NCI-H524 treated with DMSO at 0.1 percent for 48 hours (cell line): ENCODE results near the gene MYH10.
A peak's percentile ranks its signal among the peaks of the same experiment; 100 is the strongest.

Experiments
- DNase-seq: peaks from one replicate; lab custom pipeline; 2025; lab: John Stamatoyannopoulos, UW

The MYH10 gene

GRCh38 chr17:8649157-8650118 is 18.9 kb upstream of the MYH10 start:
- no peak for DNase-seq

GRCh38 chr17:8647956-8648355 is 17.4 kb upstream of the MYH10 start:
- no peak for DNase-seq

- DNase-seq: no peak
These were observed 16.7 kb upstream of the MYH10 start for GRCh38 chr17:8647202-8647601.

- DNase-seq: no peak
These were observed 14.0 kb upstream of the MYH10 start for GRCh38 chr17:8644507-8644902.

- DNase-seq: no peak
These were observed 13.5 kb upstream of the MYH10 start for GRCh38 chr17:8643855-8644506.

GRCh38 chr17:8639709-8640108 is 9.2 kb upstream of the MYH10 start:
- DNase-seq: no peak

GRCh38 chr17:8632061-8632460 is 1.5 kb upstream of the MYH10 start:
- DNase-seq: no peak

- no peak for DNase-seq
These were observed 991 bp upstream of the MYH10 start for GRCh38 chr17:8631554-8631877.

- DNase-seq: peak; percentile 82
These were observed 453 bp upstream of the MYH10 start for GRCh38 chr17:8630802-8631553.

- DNase-seq: no peak
These were observed 926 bp downstream of the MYH10 start for GRCh38 chr17:8629371-8630226.

GRCh38 chr17:8628609-8629169 is 1.8 kb downstream of the MYH10 start:
- no peak for DNase-seq

- DNase-seq: no peak
These were observed 2.4 kb downstream of the MYH10 start for GRCh38 chr17:8628172-8628571.

- DNase-seq: no peak
These were observed 6.9 kb downstream of the MYH10 start for GRCh38 chr17:8623591-8623990.

GRCh38 chr17:8622191-8622590 is 8.3 kb downstream of the MYH10 start:
- no peak for DNase-seq

- no peak for DNase-seq
These were observed 8.9 kb downstream of the MYH10 start for GRCh38 chr17:8621585-8621984.

GRCh38 chr17:8619294-8619693 is 11.2 kb downstream of the MYH10 start:
- no peak for DNase-seq

- DNase-seq: no peak
These were observed 11.7 kb downstream of the MYH10 start for GRCh38 chr17:8618825-8619224.

GRCh38 chr17:8614988-8615387 is 15.5 kb downstream of the MYH10 start:
- no peak for DNase-seq

GRCh38 chr17:8611619-8612298 is 18.8 kb downstream of the MYH10 start:
- no peak for DNase-seq

- no peak for DNase-seq
These were observed 19.4 kb downstream of the MYH10 start for GRCh38 chr17:8611137-8611536.

GRCh38 chr17:8610558-8610957 is 20.0 kb downstream of the MYH10 start:
- DNase-seq: no peak
